HEK293 (cell line): ENCODE results near the gene RASL12.

Source experiments
- ZFP37 ChIP-seq: fragments of 450-650 bp; formaldehyde crosslinking; IDR thresholded peaks from 2 replicates; pipeline ENCODE4 v1.5.1; 2016; ENCODE audit warnings: missing biosample characterization, missing genetic modification characterization
- ZNF10 ChIP-seq: fragments of 450-650 bp; formaldehyde crosslinking; IDR thresholded peaks from 2 replicates; pipeline ENCODE4 v1.5.1; 2017; ENCODE audit warnings: missing biosample characterization, missing genetic modification characterization
- ZNF324 ChIP-seq: fragments of 450-650 bp; formaldehyde crosslinking; IDR thresholded peaks from 2 replicates; pipeline ENCODE4 v1.5.1; 2016; ENCODE audit warnings: missing biosample characterization, missing genetic modification characterization
- ZNF530 ChIP-seq: fragments of 450-650 bp; formaldehyde crosslinking; IDR thresholded peaks from 2 replicates; pipeline ENCODE4 v1.5.1; 2016; ENCODE audit warnings: low read depth, missing biosample characterization, missing genetic modification characterization
- TF ChIP-seq, protein P1 (sequence below): sonication (generic); formaldehyde crosslinking; IDR thresholded peaks from 2 replicates; pipeline ENCODE4 v1.8.1; 2022; ENCODE audit warnings: mild to moderate bottlenecking, moderate library complexity, missing genetic modification reagents
- TF ChIP-seq, protein P2 (sequence below): fragments of 450-650 bp; formaldehyde crosslinking; IDR thresholded peaks from 2 replicates; pipeline ENCODE4 v1.5.1; 2016; ENCODE audit warnings: missing biosample characterization, missing genetic modification characterization

DNA sequence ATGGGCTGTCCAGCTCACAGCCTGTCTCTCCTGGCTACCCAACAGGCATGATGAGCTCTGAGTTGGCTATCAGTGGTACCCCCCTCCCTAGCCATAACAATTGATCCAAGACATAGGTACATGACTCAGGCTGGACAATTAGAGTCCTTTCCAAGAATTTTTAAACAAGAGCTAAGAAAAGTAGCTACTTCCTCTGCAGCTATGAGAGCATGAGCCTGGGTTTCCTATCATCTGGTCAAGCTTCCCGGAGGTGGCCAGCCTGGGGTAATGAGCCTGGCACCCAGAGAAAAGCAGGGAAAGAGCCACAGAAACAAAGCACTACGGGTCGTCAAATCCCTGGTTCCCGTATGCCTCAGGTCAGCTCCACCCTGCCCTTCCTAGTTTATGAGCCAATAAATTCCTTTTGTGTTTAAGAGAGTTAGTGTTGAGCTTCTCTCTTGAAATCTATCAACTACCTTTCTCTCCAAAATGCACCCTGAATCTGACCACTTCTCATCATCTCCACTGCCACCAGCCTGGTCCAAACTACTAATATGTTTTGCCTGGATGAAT lies 24.9 kb downstream of the RASL12 start:
- TF ChIP-seq ZNF324 (tag by site-specific recombination) (no peak), ZFP37 (no peak), ZNF530 (tag by site-specific recombination) (no peak), ZNF10 (no peak)
- TF ChIP-seq, protein P1, sequence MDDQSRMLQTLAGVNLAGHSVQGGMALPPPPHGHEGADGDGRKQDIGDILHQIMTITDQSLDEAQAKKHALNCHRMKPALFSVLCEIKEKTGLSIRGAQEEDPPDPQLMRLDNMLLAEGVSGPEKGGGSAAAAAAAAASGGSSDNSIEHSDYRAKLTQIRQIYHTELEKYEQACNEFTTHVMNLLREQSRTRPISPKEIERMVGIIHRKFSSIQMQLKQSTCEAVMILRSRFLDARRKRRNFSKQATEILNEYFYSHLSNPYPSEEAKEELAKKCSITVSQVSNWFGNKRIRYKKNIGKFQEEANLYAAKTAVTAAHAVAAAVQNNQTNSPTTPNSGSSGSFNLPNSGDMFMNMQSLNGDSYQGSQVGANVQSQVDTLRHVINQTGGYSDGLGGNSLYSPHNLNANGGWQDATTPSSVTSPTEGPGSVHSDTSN (CRISPR knock-in tag): no peak
- TF ChIP-seq, protein P2, sequence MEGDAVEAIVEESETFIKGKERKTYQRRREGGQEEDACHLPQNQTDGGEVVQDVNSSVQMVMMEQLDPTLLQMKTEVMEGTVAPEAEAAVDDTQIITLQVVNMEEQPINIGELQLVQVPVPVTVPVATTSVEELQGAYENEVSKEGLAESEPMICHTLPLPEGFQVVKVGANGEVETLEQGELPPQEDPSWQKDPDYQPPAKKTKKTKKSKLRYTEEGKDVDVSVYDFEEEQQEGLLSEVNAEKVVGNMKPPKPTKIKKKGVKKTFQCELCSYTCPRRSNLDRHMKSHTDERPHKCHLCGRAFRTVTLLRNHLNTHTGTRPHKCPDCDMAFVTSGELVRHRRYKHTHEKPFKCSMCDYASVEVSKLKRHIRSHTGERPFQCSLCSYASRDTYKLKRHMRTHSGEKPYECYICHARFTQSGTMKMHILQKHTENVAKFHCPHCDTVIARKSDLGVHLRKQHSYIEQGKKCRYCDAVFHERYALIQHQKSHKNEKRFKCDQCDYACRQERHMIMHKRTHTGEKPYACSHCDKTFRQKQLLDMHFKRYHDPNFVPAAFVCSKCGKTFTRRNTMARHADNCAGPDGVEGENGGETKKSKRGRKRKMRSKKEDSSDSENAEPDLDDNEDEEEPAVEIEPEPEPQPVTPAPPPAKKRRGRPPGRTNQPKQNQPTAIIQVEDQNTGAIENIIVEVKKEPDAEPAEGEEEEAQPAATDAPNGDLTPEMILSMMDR (tag by site-specific recombination): no peak
